Measurements from ENCODE around the gene UBB. TPM values are rescaled to one million over a fixed set of nuclear protein-coding genes. Genes with fewer than 3 reads are reported as not detected.

UBB gene
- 516 and 671 TPM in 2 replicates for total RNA-seq

GRCh38 chr17:16380640-16381495 is at the start of gene UBB:
Gene UBB, plus strand, starts transcription at chr17:16381091. Its CDS starts 817 bp downstream, at chr17:16381908.

GRCh38 chr17:16353317-16354174 is 27.3 kb upstream of the UBB start, which contains the start of gene CENPV:
Gene CENPV, minus strand, starts transcription at chr17:16353469. Its CDS starts 33 bp downstream, at chr17:16353436.

DNA sequence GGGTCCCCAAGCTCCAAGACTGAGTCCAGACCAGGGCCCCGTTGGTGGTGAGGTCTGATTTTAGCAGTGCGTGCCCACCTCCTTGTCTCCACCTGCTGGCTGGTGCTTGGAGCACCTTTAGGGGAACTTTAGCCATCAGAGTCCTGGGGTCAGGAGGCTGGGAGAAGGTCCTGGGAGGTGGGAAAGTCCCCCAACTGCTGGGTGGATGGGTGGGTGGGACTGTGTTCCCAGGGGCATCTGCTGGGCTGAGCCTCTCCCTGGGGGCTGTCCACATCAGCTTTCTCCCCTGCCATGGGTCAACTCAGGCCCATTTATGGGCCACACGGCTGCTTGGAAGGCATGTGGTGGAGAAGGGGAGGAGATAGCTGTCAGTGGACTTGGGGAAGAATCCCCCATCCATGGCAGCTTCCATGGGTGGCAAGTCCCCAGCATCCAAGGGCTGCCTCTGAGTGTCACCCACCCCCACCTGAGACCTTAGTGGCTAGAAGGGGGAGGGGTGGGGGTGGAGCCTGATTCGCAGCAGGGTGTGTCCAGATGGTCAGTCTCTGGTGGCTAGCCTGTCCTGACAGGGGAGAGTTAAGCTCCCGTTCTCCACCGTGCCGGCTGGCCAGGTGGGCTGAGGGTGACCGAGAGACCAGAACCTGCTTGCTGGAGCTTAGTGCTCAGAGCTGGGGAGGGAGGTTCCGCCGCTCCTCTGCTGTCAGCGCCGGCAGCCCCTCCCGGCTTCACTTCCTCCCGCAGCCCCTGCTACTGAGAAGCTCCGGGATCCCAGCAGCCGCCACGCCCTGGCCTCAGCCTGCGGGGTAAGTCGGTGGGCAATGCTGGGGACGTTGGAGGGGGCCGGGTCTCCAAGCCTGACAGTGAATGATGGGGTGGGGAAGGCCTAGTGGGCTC is 34.4 kb downstream of the UBB start, which contains the start of gene TRPV2:
Gene TRPV2 (plus strand): TSS at position 541 of the 894 bp plus-strand sequence. CDS start 2,098 bp downstream, outside the sequence.

Other genes with a start within 250 kb of the UBB start
- 53.0 and 64.3 TPM in 2 replicates for gene NCOR1, start 165.6 kb upstream of the UBB start, total RNA-seq
- gene PIGL, start 163.9 kb upstream of the UBB start, total RNA-seq = 11.9 and 20.4 TPM in 2 replicates
- 10.8 and 12.0 TPM in 2 replicates for gene CENPV, start 27.6 kb upstream of the UBB start, total RNA-seq
- 2.0 TPM in 1 of 2 replicates, not detected in the other for gene TRPV2, start 34.5 kb downstream of the UBB start, total RNA-seq
- gene LRRC75A, start 111.1 kb downstream of the UBB start, total RNA-seq = not detected in 2 replicates
- gene ZNF287, start 188.1 kb downstream of the UBB start, total RNA-seq = 2.8 and 15.4 TPM in 2 replicates

All from hair follicular keratinocyte (primary cell).